Adrenal gland (tissue), 5 donors: ENCODE results near the gene MTHFD1L.

ENCODE experiments used
- CTCF ChIP-seq, 6 experiments: fragments of 450-650 bp in 4 of 6; fragments of 200-600 bp in 2 of 6; sonication (generic) in 1 of 6; IDR thresholded peaks; 1 replicate in 5 of 6; 2 replicates in 1 of 6; pipeline versions ENCODE4 v1.5.1 to v1.8.0; 2016 to 2021; ENCODE audit warnings: antibody characterized with exemption in 6 of 6, mild to moderate bottlenecking in 2 of 6, moderate library complexity in 1 of 6
- POLR2A ChIP-seq, 2 donors: fragments of 450-650 bp; IDR thresholded peaks; one replicate each; pipeline ENCODE4 v1.6.1; 2017; ENCODE audit warnings: antibody characterized with exemption in 2 of 2, mild to moderate bottlenecking in 2 of 2, moderate library complexity in 1 of 2
- donor health status: DM: no; HTN: no; CAD: no.

GRCh38 chr6:151103266-151103665 is 237.8 kb downstream of the MTHFD1L start:
- TF ChIP-seq CTCF (IDR thresholded peaks at IDR 0.05) (no peak), POLR2A (IDR thresholded peaks at IDR 0.05) (no peak)
